ENCODE results near the gene FAM222B. TPM values are rescaled to one million over a fixed set of nuclear protein-coding genes. Genes with fewer than 3 reads are reported as not detected.

FAM222B gene
- total and polyA plus RNA-seq, 9 of the 15 experiments (the other 6 are each of a cell fraction or from before 2014, with no cell fraction given) = 4.0 to 34.6 (median 7.5) TPM

DNA sequence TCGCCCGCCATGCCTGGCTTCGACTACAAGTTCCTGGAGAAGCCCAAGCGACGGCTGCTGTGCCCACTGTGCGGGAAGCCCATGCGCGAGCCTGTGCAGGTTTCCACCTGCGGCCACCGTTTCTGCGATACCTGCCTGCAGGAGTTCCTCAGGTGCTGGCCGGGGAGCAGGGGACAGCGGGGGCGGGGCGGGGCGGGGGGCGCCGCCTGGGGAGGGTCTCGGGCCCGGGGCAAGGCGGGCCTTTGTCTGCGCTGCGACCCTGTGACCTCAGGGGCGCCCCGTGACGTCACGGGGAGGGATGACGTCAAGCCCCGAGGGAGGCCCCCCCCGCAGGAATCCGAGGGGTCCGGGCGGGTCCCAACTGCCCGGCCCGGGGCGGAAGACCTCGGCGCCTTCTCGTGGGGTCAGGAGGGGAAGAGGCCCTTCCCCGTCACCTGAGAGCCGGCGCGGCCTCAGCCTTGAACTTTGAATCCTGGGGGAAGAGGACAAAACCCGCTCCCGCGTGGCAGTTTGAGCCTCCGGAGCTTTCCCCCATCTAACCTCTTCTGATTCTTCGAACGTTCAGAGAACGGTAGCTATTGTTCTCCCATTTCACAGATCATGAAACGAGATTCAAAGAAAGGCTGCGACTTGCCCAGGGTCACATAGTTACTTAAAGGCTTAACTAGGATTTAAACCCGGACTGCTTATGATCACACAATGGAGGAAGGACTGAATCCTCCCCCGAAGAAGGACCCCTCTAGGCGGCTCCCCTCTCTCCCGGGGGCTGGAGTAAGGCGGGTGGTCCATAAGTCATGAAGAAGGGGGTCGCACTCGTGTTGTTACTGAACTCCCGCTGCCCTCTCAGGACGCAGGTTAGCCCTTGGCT, 98.3 kb downstream of the FAM222B start (continued):
- TF ChIP-seq NCOA4 (IDR thresholded peaks at IDR 0.05; ENCODE audit: partially characterized antibody) = no peak
- TF ChIP-seq CBX3 (IDR thresholded peaks at IDR 0.05; ENCODE audit: borderline replicate concordance in 1 of 2, low read length in 2 of 2) = peak in 1 of 2 experiments; percentile 61; a peak in 1 of 3 replicates
- no peak for TF ChIP-seq CCAR2 (IDR thresholded peaks at IDR 0.05; ENCODE audit: low read depth, low read length)
- TF ChIP-seq, protein P1, sequence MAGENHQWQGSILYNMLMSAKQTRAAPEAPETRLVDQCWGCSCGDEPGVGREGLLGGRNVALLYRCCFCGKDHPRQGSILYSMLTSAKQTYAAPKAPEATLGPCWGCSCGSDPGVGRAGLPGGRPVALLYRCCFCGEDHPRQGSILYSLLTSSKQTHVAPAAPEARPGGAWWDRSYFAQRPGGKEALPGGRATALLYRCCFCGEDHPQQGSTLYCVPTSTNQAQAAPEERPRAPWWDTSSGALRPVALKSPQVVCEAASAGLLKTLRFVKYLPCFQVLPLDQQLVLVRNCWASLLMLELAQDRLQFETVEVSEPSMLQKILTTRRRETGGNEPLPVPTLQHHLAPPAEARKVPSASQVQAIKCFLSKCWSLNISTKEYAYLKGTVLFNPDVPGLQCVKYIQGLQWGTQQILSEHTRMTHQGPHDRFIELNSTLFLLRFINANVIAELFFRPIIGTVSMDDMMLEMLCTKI (IDR thresholded peaks at IDR 0.05; ENCODE audit: partially characterized antibody) = no peak
- TF ChIP-seq TAL1 (IDR thresholded peaks at IDR 0.05) = no peak
- peak; percentile 66 for TF ChIP-seq SMARCC2 (IDR thresholded peaks at IDR 0.05; ENCODE audit: low read depth)
- TF ChIP-seq ZNF175 (CRISPR knock-in tag; IDR thresholded peaks at IDR 0.05; ENCODE audit: low read depth) = peak; percentile 1; the same call in 1 of the 2 replicates
- TF ChIP-seq TRIM24 (IDR thresholded peaks at IDR 0.05) = no peak
- TF ChIP-seq RBM25 (IDR thresholded peaks at IDR 0.05; ENCODE audit: low read depth, low read length, severe bottlenecking) = no peak
- 0 out of 2 replicates have a peak, but pooled peaks have one; percentile 6 for TF ChIP-seq JUNB (CRISPR knock-in tag; conservative IDR thresholded peaks at IDR 0.05)
- TF ChIP-seq, protein P2, sequence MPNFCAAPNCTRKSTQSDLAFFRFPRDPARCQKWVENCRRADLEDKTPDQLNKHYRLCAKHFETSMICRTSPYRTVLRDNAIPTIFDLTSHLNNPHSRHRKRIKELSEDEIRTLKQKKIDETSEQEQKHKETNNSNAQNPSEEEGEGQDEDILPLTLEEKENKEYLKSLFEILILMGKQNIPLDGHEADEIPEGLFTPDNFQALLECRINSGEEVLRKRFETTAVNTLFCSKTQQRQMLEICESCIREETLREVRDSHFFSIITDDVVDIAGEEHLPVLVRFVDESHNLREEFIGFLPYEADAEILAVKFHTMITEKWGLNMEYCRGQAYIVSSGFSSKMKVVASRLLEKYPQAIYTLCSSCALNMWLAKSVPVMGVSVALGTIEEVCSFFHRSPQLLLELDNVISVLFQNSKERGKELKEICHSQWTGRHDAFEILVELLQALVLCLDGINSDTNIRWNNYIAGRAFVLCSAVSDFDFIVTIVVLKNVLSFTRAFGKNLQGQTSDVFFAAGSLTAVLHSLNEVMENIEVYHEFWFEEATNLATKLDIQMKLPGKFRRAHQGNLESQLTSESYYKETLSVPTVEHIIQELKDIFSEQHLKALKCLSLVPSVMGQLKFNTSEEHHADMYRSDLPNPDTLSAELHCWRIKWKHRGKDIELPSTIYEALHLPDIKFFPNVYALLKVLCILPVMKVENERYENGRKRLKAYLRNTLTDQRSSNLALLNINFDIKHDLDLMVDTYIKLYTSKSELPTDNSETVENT (CRISPR knock-in tag; IDR thresholded peaks at IDR 0.05) = 0 out of 2 replicates have a peak, but pooled peaks have one; percentile 8
- TF ChIP-seq FIP1L1 (IDR thresholded peaks at IDR 0.05; ENCODE audit: low read depth, low read length, poor library complexity, severe bottlenecking) = peak; percentile 75
- TF ChIP-seq HMGN3 (IDR thresholded peaks at IDR 0.05; ENCODE audit: borderline replicate concordance, extremely low read depth, insufficient read length, low read depth, low read length) = no peak

Data from K562 (cell line).